K562 (cell line): ENCODE data around the gene VEGFB. TPM values are rescaled to one million over a fixed set of nuclear protein-coding genes. Genes with fewer than 3 reads are reported as not detected.

Experiments used
- ATAC-seq: fragments of 200-7000 bp; cut with Tn5 transposase; 3 replicates; pipeline ENCODE4 v1.9.1; 2020; ENCODE audit warnings: moderate library complexity
- BruUV-seq: library from RNA; stranded (reverse); fragments of 400-500 nt; replicated peaks from 2 replicates; lab custom pipeline; 2021; lab: Mats Ljungman, UMichigan
- CTCF ChIA-PET: fragments of 300-600 bp; formaldehyde crosslinking; extraction: SDS; loops from one replicate; lab custom pipeline; 2021; ENCODE audit warnings: low intra/inter-chr PET ratio; lab: Yijun Ruan, JAX
- POLR2A ChIA-PET: fragments of 300-600, 350-650 bp; sonication (Branson Sonifier 250); formaldehyde crosslinking; extraction: SDS; loops from one replicate; lab custom pipeline; 2021; ENCODE audit warnings: antibody characterized with exemption, inconsistent platforms; lab: Yijun Ruan, JAX
- DNase-seq, 4 experiments: peaks; one replicate each; pipeline versions ENCODE4 v3.0.0 to v3.0.0-alpha.2; 2011 to 2018; ENCODE audit warnings: low spot score in 3 of 4, mixed read lengths in 3 of 4; ENCODE audit errors: extremely low read depth in 1 of 4
- FAIRE-seq: peaks from 2 replicates; lab custom pipeline; 2011; peaks lifted over from hg19 to GRCh38; lab: Jason Lieb, UNC
- H2AFZ ChIP-seq: 2 replicates; pipeline ENCODE4 v1.6.0; 2011; ENCODE audit warnings: low read depth, low read length, control low read depth, inconsistent platforms
- H3K27ac ChIP-seq: fragments of 200-600 bp; 3 replicates; pipeline ENCODE4 v1.8.0; 2011; ENCODE audit warnings: low read depth, mild to moderate bottlenecking, control low read depth, inconsistent platforms, low read length, moderate library complexity, mixed read lengths; ENCODE audit errors: extremely low read depth
- H3K27me3 ChIP-seq, 2 experiments: fragments of 300-600 bp in 1 of 2; 2 replicates in 1 of 2; 3 replicates in 1 of 2; pipeline versions ENCODE4 v1.6.0 to v1.8.0; 2011; ENCODE audit warnings: inconsistent platforms in 2 of 2, low read length in 2 of 2, mild to moderate bottlenecking in 1 of 2, mixed read lengths in 1 of 2, moderate library complexity in 1 of 2; ENCODE audit not compliant: control insufficient read depth in 2 of 2, insufficient read depth in 2 of 2
- H3K36me3 ChIP-seq: fragments of 300-600 bp; 3 replicates; pipeline ENCODE4 v1.8.0; 2011; ENCODE audit warnings: mild to moderate bottlenecking, low read length, inconsistent platforms; ENCODE audit not compliant: control insufficient read depth, insufficient read depth
- H3K4me1 ChIP-seq, 2 experiments: fragments of 200-600 bp in 1 of 2; replicated peaks in 1 of 2; 2 replicates in 1 of 2; 3 replicates in 1 of 2; pipeline versions ENCODE4 v1.5.1 to v1.8.0; 2011; ENCODE audit warnings: inconsistent platforms in 2 of 2, low read length in 2 of 2, mild to moderate bottlenecking in 1 of 2, mixed read lengths in 1 of 2, moderate library complexity in 1 of 2; ENCODE audit not compliant: control insufficient read depth in 2 of 2, insufficient read depth in 2 of 2
- H3K4me2 ChIP-seq: 2 replicates; pipeline ENCODE4 v1.6.1; 2011; ENCODE audit warnings: low read length, control low read depth, inconsistent platforms, mixed read lengths; ENCODE audit not compliant: insufficient read depth
- H3K4me3 ChIP-seq: fragments of 200-600 bp; sonication (generic), shearing (Covaris generic); 2 replicates; pipeline ENCODE4 v1.5.1; 2016; ENCODE audit warnings: control low read depth, inconsistent platforms
- H3K79me2 ChIP-seq: fragments of 200-600 bp; 3 replicates; pipeline ENCODE4 v1.8.0; 2011; ENCODE audit warnings: low read length, inconsistent platforms; ENCODE audit not compliant: control insufficient read depth, insufficient read depth
- H3K9ac ChIP-seq, 2 experiments: 2 replicates each; pipeline versions ENCODE4 v1.6.0 to v1.6.1; 2011; ENCODE audit warnings: low read depth in 2 of 2, low read length in 2 of 2, control low read depth in 1 of 2, inconsistent platforms in 1 of 2, mild to moderate bottlenecking in 1 of 2, mixed read lengths in 1 of 2; ENCODE audit not compliant: insufficient read depth in 1 of 2
- H3K9me1 ChIP-seq: one replicate; pipeline ENCODE4 v1.6.0; 2011; ENCODE audit warnings: inconsistent platforms, mild to moderate bottlenecking, low read length, moderate library complexity; ENCODE audit not compliant: control insufficient read depth, insufficient read depth
- H3K9me3 ChIP-seq: replicated peaks from 2 replicates; pipeline ENCODE4 v1.5.1; 2011; ENCODE audit warnings: low read depth, low read length, inconsistent platforms; ENCODE audit not compliant: control insufficient read depth, insufficient read depth
- H4K20me1 ChIP-seq: replicated peaks from 2 replicates; pipeline ENCODE4 v1.6.1; 2011; ENCODE audit warnings: low read length, inconsistent platforms, mixed read lengths; ENCODE audit not compliant: control insufficient read depth, insufficient read depth
- BHLHE40 ChIP-seq: IDR thresholded peaks from 2 replicates; pipeline ENCODE4 v1.6.1; 2011; ENCODE audit warnings: low read length, improper control_type of control experiment
- FOXP1 ChIP-seq: sonication (generic); formaldehyde crosslinking; IDR thresholded peaks from 2 replicates; pipeline ENCODE4 v1.8.0; 2022; ENCODE audit warnings: mild to moderate bottlenecking, missing genetic modification reagents
- HOMEZ ChIP-seq: fragments of 250-450 bp; sonication (Bioruptor Pico); IDR thresholded peaks from 2 replicates; pipeline ENCODE4 v1.4.0; 2020; ENCODE audit warnings: mild to moderate bottlenecking, moderate library complexity
- MEIS2 ChIP-seq: fragments of 450-650 bp; IDR thresholded peaks from 2 replicates; pipeline ENCODE4 v1.6.1; 2014; ENCODE audit warnings: mild to moderate bottlenecking; ENCODE audit not compliant: partially characterized antibody
- PBX2 ChIP-seq, 2 experiments: IDR thresholded peaks in 1 of 2; conservative IDR thresholded peaks in 1 of 2; 2 replicates each; pipeline ENCODE4 v1.6.1; 2016; ENCODE audit warnings: low read depth in 2 of 2, mild to moderate bottlenecking in 1 of 2, missing compliant biosample characterization in 1 of 2, missing genetic modification characterization in 1 of 2, moderate library complexity in 1 of 2
- SAP30 ChIP-seq: fragments of 200-600 bp; sonication (generic); IDR thresholded peaks from 2 replicates; pipeline ENCODE4 v1.6.1; 2012; ENCODE audit warnings: borderline replicate concordance, low read depth, mild to moderate bottlenecking, moderate library complexity, low read length, control low read depth, inconsistent platforms; ENCODE audit not compliant: insufficient read depth, poor library complexity, severe bottlenecking
- SRSF7 ChIP-seq: fragments of 200-400 bp; formaldehyde crosslinking; optimal IDR thresholded peaks from 2 replicates; pipeline ENCODE3; 2017; ENCODE audit warnings: mild to moderate bottlenecking, low read depth, low read length
- TGIF2 ChIP-seq: sonication (generic); formaldehyde crosslinking; IDR thresholded peaks from 2 replicates; pipeline ENCODE4 v1.8.1; 2022; ENCODE audit warnings: mild to moderate bottlenecking, missing genetic modification reagents, moderate library complexity
- ZNF239 ChIP-seq: fragments of 250-450 bp; sonication (Bioruptor Pico); IDR thresholded peaks from 2 replicates; pipeline ENCODE4 v1.4.0; 2020; ENCODE audit warnings: mild to moderate bottlenecking
- ZNF444 ChIP-seq: fragments of 250-450 bp; sonication (Bioruptor Pico); IDR thresholded peaks from 2 replicates; pipeline ENCODE4 v1.4.0; 2020; ENCODE audit warnings: mild to moderate bottlenecking, moderate library complexity
- WGBS: fragments of 100-300 bp; shearing (Covaris generic); methylation state at CpG from one replicate; pipeline ENCODE4 v1.1.6; 2016; ENCODE audit warnings: low coverage, mixed read lengths; ENCODE audit not compliant: insufficient coverage; ENCODE audit errors: missing lambda C conversion rate; 5-methylcytosine and 5-hydroxymethylcytosine counted together
- in situ Hi-C: fragments of 300-500 bp; cut with MboI; formaldehyde crosslinking; loops from 4 replicates; pipeline ENCODE4 v1.15.0; 2018; ENCODE audit warnings: inconsistent platforms, mixed read lengths
- intact Hi-C: fragments of 100-400 bp; cut with micrococcal nuclease; formaldehyde crosslinking; loops from 2 replicates; pipeline ENCODE4 v1.14.2; 2022
- polyA plus RNA-seq, 8 experiments: library from polyadenylated mRNA; depleted of rRNA in 4 of 8; stranded (reverse) in 5 of 8; unstranded in 3 of 8; fragments of >200 nt; fragmentation: Nextera tagmentation in 2 of 8; fragmentation: Illumina TruSeq in 1 of 8; extraction: Ambion mirVana in 2 of 8; extraction: Trizol in 1 of 8; gene quantifications; 2 replicates each; pipeline versions ENCODE4 v1.2.1 to v1.2.3, GENCODE V29; 2011 to 2014; ENCODE audit warnings: inconsistent platforms in 1 of 8, missing spikeins in 1 of 8
- total RNA-seq, 7 experiments: library from RNA; depleted of rRNA in 6 of 7; stranded (reverse); fragments of >200 nt in 6 of 7; fragmentation: Illumina TruSeq in 2 of 7; extraction: Trizol in 2 of 7; gene quantifications; 2 replicates each; pipeline versions ENCODE4 v1.2.1 to v1.2.3, GENCODE V29; 2011 to 2021; ENCODE audit warnings: low replicate concordance in 1 of 7
- TF ChIP-seq, protein P1 (sequence below): fragments of 200-800 bp; sonication (Bioruptor generic); IDR thresholded peaks from 2 replicates; pipeline ENCODE4 v1.6.1; 2017; ENCODE audit warnings: missing genetic modification characterization, missing compliant biosample characterization
- TF ChIP-seq, protein P2 (sequence below): fragments of 250-450 bp; sonication (Bioruptor Pico); IDR thresholded peaks from 2 replicates; pipeline ENCODE4 v1.5.0; 2022; ENCODE audit warnings: mild to moderate bottlenecking

VEGFB gene
- total and polyA plus RNA-seq, 9 of the 15 experiments (the other 6 are each of a cell fraction or from before 2014, with no cell fraction given), result 11.0 to 83.4 (median 25.7) TPM

DNA sequence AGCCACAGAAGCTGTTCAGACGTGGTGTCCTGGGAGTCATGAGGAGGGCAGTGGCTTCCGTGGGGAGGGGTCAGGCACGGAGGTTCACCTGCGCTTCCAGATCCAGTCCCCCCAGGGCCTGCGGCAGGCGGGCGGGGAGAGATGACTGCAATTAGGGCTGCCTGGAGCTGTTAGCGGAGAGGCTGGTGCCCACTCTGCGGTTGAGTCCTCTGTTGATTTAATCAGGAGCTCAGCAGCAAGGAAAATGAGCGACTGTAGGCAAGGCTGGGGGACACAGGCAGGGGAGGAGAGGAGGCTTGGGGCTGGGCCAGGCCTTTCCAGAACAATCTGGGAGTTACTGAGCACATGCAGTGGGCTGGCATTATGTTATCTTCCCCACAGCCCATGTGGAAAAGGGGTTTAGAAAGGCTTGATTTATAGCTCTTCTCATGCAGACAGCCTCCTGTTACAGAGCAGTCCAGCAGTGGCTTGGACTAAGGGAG, 30.0 kb downstream of the VEGFB start:
- Histone ChIP-seq H3K27me3 (no peaks in the 10 kb centered on the region), H3K36me3 (peaks cover 81% of the 10 kb centered on the region), H3K4me2 (no peak overlapping the region), H4K20me1 (0 out of 2 replicates have a peak, but pooled peaks cover 4% of the 10 kb centered on the region), H3K9me1 (peaks cover 3% of the 10 kb centered on the region), H3K9me3 (no peaks in the 10 kb centered on the region), H3K4me3 (no peak overlapping the region), H3K9ac (peak overlapping the region in 1 of 2 experiments; percentile 18; a peak in 2 of 4 replicates), H3K27ac (no peak overlapping the region), H2AFZ (no peak overlapping the region), H3K79me2 (peaks cover 14% of the 10 kb centered on the region; the same call in 2 of the 3 replicates), H3K4me1 (peaks cover 15 to 52% of the 10 kb centered on the region in 2 experiments)
- 69% methylated on average over 10 of the region's 10 CpGs for WGBS
- intact Hi-C loops (no loop called here), in situ Hi-C loops (no loop called here)
- no TSS peak for BruUV-seq
- DNase-seq, result peak in 1 of 4 experiments; percentile 27
- CTCF ChIA-PET, result no interaction called here
- POLR2A ChIA-PET, result interaction anchor here (0.6 to 2.4 kb wide), 7 partner anchors 9 to 60 kb away, joined by 3 to 7 read pairs (median 4); partner anchors contain the start of genes PLCB3 and PPP1R14B
- ATAC-seq, result no peak
- no peak for FAIRE-seq
- TF ChIP-seq BHLHE40 (peak; percentile 51; the same call in 1 of the 2 replicates), SAP30 (no peak), MEIS2 (peak; percentile 83), HOMEZ (CRISPR knock-in tag) (no peak), FOXP1 (CRISPR knock-in tag) (no peak), ZNF444 (CRISPR knock-in tag) (no peak), TGIF2 (CRISPR knock-in tag) (no peak), PBX2 (CRISPR knock-in tag; IDR thresholded peaks at IDR 0.05; ENCODE audit: low read depth) (no peak), PBX2 (tag; conservative IDR thresholded peaks at IDR 0.05; ENCODE audit: low read depth) (peak; percentile 89), SRSF7 (no peak), ZNF239 (no peak)
- TF ChIP-seq, protein P1, sequence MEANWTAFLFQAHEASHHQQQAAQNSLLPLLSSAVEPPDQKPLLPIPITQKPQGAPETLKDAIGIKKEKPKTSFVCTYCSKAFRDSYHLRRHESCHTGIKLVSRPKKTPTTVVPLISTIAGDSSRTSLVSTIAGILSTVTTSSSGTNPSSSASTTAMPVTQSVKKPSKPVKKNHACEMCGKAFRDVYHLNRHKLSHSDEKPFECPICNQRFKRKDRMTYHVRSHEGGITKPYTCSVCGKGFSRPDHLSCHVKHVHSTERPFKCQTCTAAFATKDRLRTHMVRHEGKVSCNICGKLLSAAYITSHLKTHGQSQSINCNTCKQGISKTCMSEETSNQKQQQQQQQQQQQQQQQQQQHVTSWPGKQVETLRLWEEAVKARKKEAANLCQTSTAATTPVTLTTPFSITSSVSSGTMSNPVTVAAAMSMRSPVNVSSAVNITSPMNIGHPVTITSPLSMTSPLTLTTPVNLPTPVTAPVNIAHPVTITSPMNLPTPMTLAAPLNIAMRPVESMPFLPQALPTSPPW (CRISPR knock-in tag), result 0 out of 2 replicates have a peak, but pooled peaks have one; percentile 30
- TF ChIP-seq, protein P2, sequence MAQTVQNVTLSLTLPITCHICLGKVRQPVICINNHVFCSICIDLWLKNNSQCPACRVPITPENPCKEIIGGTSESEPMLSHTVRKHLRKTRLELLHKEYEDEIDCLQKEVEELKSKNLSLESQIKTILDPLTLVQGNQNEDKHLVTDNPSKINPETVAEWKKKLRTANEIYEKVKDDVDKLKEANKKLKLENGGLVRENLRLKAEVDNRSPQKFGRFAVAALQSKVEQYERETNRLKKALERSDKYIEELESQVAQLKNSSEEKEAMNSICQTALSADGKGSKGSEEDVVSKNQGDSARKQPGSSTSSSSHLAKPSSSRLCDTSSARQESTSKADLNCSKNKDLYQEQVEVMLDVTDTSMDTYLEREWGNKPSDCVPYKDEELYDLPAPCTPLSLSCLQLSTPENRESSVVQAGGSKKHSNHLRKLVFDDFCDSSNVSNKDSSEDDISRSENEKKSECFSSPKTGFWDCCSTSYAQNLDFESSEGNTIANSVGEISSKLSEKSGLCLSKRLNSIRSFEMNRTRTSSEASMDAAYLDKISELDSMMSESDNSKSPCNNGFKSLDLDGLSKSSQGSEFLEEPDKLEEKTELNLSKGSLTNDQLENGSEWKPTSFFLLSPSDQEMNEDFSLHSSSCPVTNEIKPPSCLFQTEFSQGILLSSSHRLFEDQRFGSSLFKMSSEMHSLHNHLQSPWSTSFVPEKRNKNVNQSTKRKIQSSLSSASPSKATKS (CRISPR knock-in tag), result no peak
